HG03103 (cell line): Measurements from ENCODE around the gene CCDC158.
"Not testable (repeated sequence)": the region's sequence is repeated elsewhere in the genome, so short reads cannot be mapped to it uniquely, and the experiment has no call there.

Experiments
- ATAC-seq: cut with Tn5 transposase; IDR thresholded peaks from one replicate; pipeline ENCODE4 v1.9.1; 2021; ENCODE audit warnings: low read depth; ENCODE audit not compliant: unreplicated experiment

Gene CCDC158

GRCh38 chr4:76313547-76313946 lies 107.4 kb downstream of the CCDC158 start:
- no peak for ATAC-seq

- no peak for ATAC-seq
Observed at GRCh38 chr4:76312457-76312856, 108.5 kb downstream of the CCDC158 start.

- ATAC-seq: no peak
Observed at GRCh38 chr4:76311896-76312331, 109.0 kb downstream of the CCDC158 start.

GRCh38 chr4:76310683-76311082 lies 110.3 kb downstream of the CCDC158 start:
- no peak for ATAC-seq

- no peak for ATAC-seq
Observed at GRCh38 chr4:76309939-76310550, 110.9 kb downstream of the CCDC158 start.

DNA sequence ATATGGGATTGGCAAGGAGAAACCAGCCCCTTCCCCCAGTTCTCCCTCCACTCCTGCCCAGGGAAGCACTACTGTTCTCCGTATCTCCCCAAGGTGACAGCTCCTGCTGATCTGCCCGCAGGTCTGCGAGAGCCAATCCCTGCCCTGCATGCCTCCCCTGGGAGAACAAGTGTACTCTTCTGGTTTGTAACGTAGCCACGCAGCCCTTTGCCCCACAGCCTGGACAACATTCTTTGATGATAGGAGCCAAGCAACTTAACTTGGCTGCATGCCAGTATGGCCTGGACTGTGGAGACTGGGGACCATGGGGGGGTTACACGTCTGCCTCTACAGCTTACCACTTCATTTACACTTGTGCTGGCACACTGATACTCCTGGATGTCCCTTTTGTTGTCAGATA lies 112.4 kb downstream of the CCDC158 start:
- no peak for ATAC-seq

GRCh38 chr4:76307660-76308014 lies 113.3 kb downstream of the CCDC158 start:
- ATAC-seq: no peak

DNA sequence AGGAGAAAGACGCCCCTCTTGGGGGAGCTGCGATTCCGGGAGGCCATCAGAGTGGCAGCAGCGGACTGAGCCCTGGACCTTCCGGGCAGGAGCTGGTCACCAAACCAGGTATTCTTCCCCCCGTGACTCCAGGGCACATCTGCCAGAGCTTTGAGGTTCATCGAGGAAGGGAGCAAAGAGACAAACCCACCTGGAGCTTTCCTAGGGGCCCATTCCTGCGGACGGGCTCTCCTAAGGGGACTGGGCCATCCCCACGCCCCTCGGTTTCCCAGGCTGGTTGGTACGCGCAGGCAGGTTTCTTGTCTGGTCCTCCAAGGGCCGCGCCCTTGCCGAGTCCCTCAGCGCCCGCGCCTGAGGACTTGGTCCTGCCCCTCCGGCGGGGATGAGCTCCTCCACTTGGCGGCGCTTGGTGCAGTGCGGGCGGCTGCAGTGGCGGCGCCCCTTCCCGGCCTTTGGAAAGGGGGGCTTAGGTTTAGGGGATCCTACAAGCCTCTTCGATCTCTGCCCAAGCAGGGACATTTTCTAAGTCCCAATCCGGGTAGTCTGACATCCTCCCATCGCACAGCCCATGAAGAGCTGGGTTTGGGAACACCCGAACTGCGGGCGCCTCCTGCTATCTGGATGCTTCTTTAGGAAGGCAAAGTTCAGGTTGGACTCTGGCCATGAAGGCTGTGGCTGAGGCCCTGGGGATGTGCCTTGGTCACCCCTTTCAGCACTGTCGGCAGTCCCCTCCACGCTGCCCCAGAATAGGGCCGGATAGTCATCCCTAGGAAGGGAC lies 113.9 kb downstream of the CCDC158 start:
- ATAC-seq: no peak

DNA sequence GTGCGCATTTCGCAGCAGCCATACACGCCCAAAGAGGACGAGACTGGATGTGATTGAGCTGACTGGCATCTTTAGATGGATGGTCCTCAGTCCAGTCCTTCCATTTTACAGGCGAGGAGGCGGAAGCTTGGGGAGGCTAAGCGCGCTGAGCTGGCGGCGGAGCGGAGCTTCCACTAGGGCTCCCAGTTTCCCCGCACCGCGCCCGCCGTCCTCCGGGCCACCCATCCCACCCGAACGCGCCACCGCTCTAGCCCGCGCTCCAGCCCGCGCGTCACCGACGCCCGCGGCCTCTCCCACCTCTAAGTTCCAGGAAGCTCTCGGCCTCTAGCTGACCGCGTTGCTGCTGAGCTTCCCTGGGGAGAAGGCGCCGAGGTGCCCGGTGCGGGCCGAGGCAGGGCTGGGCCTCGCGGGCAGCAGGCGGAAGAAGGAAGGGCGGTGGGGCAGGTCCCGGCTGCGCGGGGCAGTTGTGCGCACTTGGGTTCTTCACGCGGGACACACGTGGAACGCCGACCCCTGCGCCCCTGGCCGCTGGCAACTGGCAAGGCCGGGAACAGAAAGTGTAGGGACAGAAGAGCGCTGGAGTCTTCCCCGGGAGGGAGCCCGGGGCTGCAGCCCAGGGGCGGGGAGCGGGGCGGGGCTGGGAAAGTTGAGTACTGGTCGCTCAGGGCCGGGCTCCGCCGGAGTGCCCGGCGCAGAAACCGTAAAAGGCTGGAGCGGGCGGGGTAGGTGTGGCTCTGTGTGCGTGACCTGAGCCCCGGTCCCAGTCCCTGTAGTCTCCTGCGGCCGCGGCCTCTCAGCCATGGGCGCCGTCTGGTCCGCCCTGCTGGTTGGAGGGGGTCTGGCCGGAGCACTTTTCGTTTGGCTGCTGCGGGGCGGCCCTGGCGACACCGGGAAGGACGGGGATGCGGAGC lies 114.7 kb downstream of the CCDC158 start, which contains the start of gene STBD1:
Gene STBD1 (plus strand): TSS at position 763 of the 911 bp plus-strand sequence. CDS start 37 bp downstream, at position 800.
- no peak for ATAC-seq

GRCh38 chr4:76305033-76305687 lies 115.8 kb downstream of the CCDC158 start:
- ATAC-seq: no peak

DNA sequence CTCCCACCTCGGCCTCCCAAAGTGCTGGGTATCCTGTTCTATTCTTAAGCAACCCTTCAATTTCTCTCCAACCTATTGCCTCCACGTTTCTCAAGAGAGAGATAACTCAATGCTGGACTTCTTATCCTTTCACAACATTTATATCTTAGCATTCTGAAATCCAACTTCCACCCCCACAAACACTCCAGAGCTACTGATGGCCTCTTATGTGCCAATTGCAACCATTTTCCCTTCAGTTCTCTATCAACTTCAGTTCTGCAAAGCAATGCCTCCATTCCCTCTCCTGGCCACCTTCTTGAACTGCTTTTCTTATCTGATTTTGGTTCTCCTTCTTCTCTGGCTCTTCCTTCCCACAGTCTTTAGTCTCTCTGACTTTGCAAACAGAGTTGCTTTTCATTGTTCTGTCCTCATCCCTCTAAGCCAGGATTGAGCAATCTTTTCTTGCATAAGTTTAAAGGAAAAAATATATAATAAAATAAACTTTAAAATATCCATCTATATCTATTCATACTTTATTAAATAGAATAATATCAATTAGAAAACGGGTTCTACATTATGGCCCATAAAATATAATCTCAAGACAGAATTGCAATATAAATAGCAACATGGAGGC lies 118.0 kb downstream of the CCDC158 start:
- ATAC-seq: no peak

GRCh38 chr4:76301775-76302162 lies 119.2 kb downstream of the CCDC158 start:
- no peak for ATAC-seq

- ATAC-seq: peak; percentile 99
Observed at GRCh38 chr4:76301068-76301774, 119.7 kb downstream of the CCDC158 start.

GRCh38 chr4:76300012-76300411 lies 120.9 kb downstream of the CCDC158 start:
- no peak for ATAC-seq

GRCh38 chr4:76298227-76298626 lies 122.7 kb downstream of the CCDC158 start:
- no peak for ATAC-seq

GRCh38 chr4:76296286-76296820 lies 124.6 kb downstream of the CCDC158 start:
- no peak for ATAC-seq

DNA sequence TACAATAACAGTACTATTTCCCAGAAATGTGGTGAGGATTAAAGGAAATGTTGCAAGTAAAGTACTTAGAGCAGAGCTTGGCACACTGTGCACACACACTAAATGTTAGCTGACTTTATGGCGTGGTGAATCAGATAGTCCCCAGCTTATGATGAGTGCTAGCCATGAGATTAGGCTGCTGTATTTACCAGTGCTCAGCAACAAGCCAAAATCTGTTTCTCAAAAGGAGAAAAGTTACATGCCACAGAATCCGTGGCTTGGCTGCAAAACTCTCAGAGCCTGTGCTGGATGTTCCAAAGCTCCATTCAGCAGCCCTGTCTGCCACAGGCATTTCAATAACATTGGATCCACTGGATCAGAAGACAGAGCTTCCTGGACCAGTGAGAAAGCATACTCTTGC lies 127.2 kb downstream of the CCDC158 start:
- no peak for ATAC-seq

DNA sequence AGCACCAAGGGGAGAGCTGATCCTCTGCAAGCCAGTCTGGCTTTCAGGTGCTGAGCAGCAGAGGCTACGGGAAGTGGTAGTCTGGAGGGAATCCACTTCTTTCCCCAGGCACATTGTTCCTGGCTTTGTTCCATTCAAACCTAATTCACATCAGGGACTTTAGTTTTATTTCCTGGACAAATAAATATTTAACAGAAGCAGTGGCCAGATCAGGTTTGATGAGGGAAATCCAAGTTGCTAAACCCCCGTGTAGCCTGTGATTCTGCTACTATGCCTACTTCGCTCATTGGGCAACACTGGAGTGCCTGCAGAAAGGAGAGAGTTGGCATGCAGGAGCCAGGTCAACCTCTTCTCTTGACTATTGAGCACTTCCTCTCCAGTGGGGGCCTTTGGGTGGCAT lies 128.2 kb downstream of the CCDC158 start:
- no peak for ATAC-seq

GRCh38 chr4:76287811-76288210 lies 133.1 kb downstream of the CCDC158 start:
- ATAC-seq: not testable (repeated sequence)
